Forelimb muscle (tissue), 1 donor: ENCODE data around the gene COA1. TPM values are rescaled to one million over a fixed set of nuclear protein-coding genes. Genes with fewer than 3 reads are reported as not detected.
"Not testable (repeated sequence)": the region's sequence is repeated elsewhere in the genome, so short reads cannot be mapped to it uniquely, and the experiment has no call there.

Source experiments
- DNase-seq: peaks from one replicate; pipeline ENCODE4 v3.0.0-alpha.2; 2013; ENCODE audit warnings: low read depth
- polyA plus RNA-seq: library from polyadenylated mRNA; unstranded; fragments of 120-200 nt; gene quantifications from one replicate; pipeline ENCODE4 v1.2.1, GENCODE V29; 2013; ENCODE audit not compliant: insufficient read length

COA1 gene
- polyA plus RNA-seq, 1 donor, result 42.2 TPM

GRCh38 chr7:43630482-43630881 lies 98.8 kb downstream of the COA1 start:
- no peak for DNase-seq

GRCh38 chr7:43629857-43630256 lies 99.5 kb downstream of the COA1 start:
- no peak for DNase-seq

- DNase-seq, result no peak
Observed at GRCh38 chr7:43628431-43628830, 100.9 kb downstream of the COA1 start.

GRCh38 chr7:43627798-43628197 lies 101.5 kb downstream of the COA1 start:
- DNase-seq, result not testable (repeated sequence)

- DNase-seq, result no peak
Observed at GRCh38 chr7:43626695-43627094, 102.6 kb downstream of the COA1 start.

- DNase-seq, result no peak
Observed at GRCh38 chr7:43625980-43626379, 103.3 kb downstream of the COA1 start.

GRCh38 chr7:43625453-43625852 lies 103.9 kb downstream of the COA1 start:
- DNase-seq, result no peak

- no peak for DNase-seq
Observed at GRCh38 chr7:43624156-43624555, 105.2 kb downstream of the COA1 start.

GRCh38 chr7:43621729-43622448 lies 107.4 kb downstream of the COA1 start:
- DNase-seq, result no peak

GRCh38 chr7:43619213-43620012 lies 109.9 kb downstream of the COA1 start:
- DNase-seq, result no peak

GRCh38 chr7:43618073-43618472 lies 111.2 kb downstream of the COA1 start:
- DNase-seq, result no peak

GRCh38 chr7:43616977-43617376 lies 112.3 kb downstream of the COA1 start:
- no peak for DNase-seq

- DNase-seq, result no peak
Observed at GRCh38 chr7:43615558-43616145, 113.7 kb downstream of the COA1 start.

GRCh38 chr7:43612599-43613589 lies 116.4 kb downstream of the COA1 start:
- peak; percentile 69 for DNase-seq

GRCh38 chr7:43612128-43612527 lies 117.2 kb downstream of the COA1 start:
- DNase-seq, result no peak

GRCh38 chr7:43609097-43609496 lies 120.2 kb downstream of the COA1 start:
- no peak for DNase-seq

GRCh38 chr7:43604251-43604650 lies 125.1 kb downstream of the COA1 start:
- DNase-seq, result no peak

- no peak for DNase-seq
Observed at GRCh38 chr7:43602256-43602655, 127.1 kb downstream of the COA1 start.

- no peak for DNase-seq
Observed at GRCh38 chr7:43600056-43600455, 129.3 kb downstream of the COA1 start.

- not testable (repeated sequence) for DNase-seq
Observed at GRCh38 chr7:43596426-43596825, 132.9 kb downstream of the COA1 start.

GRCh38 chr7:43594020-43594419 lies 135.3 kb downstream of the COA1 start:
- no peak for DNase-seq

- no peak for DNase-seq
Observed at GRCh38 chr7:43593010-43593409, 136.3 kb downstream of the COA1 start.
